ENCODE measurements around the gene FCN2. TPM values are rescaled to one million over a fixed set of nuclear protein-coding genes. Genes with fewer than 3 reads are reported as not detected.

FCN2 gene
- total and polyA plus RNA-seq, 2 of the 4 experiments (the other 2 are of a cell fraction) = not detected

DNA sequence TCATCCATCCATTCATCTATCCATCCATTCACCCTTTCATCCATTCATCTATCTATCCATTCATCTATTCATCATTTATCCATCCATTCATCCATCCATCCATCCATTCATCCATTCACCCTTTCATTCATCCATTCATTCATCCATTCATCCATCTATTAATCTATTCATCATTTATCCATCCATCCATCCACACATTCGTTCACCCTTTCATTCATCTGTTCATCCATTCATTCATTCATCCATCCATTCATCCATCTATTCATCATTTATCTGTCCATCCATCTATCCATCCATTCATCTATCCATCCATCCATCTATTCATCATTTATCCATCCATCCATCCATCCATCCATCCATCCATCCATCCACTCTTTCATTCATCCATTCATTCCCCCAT is 33.9 kb upstream of the FCN2 start:
- Histone ChIP-seq H3K9me3 (ENCODE audit: control insufficient read depth, insufficient read depth, low read length) (peaks cover 11% of the 10 kb centered on the region), H4K20me1 (ENCODE audit: insufficient read depth, low read length) (peaks cover 14% of the 10 kb centered on the region; the same call in 1 of the 2 replicates)

More for the DNA sequence above, 33.9 kb upstream of the FCN2 start:
- no peak overlapping the region for H4K8ac ChIP-seq (ENCODE audit: low read depth in 2 of 2, low read length in 2 of 2)
- DNase-seq = no peak
- no peaks in the 10 kb centered on the region for H3K4me1 ChIP-seq (ENCODE audit: control insufficient read depth, insufficient read depth, low read length)
- no peak overlapping the region for H2BK15ac ChIP-seq (ENCODE audit: low read depth, low read length)
- H3K4me2 ChIP-seq (ENCODE audit: low read depth, low read length) = no peak overlapping the region
- no peak overlapping the region for H3K14ac ChIP-seq (replicated peaks; ENCODE audit: low read depth, low read length)
- no peak overlapping the region for H3K18ac ChIP-seq (ENCODE audit: low read depth, low read length)
- no peak overlapping the region for H3K9ac ChIP-seq (ENCODE audit: low read depth, low read length)
- H4K91ac ChIP-seq (ENCODE audit: insufficient read depth, low read depth, low read length) = no peak overlapping the region
- H3K4me3 ChIP-seq (ENCODE audit: insufficient read depth, low read depth, low read length) = no peak overlapping the region
- CTCF ChIA-PET = no interaction called here
- no TSS peak for BruUV-seq (replicated peaks)
- in situ Hi-C loops (cut with MboI; ENCODE audit: low sequenced_read_pairs) = no loop called here
- peaks cover 39% of the 10 kb centered on the region for H3K36me3 ChIP-seq (ENCODE audit: control insufficient read depth, insufficient read depth, low read length)
- no peak overlapping the region for H2AK9ac ChIP-seq (replicated peaks; ENCODE audit: low read depth, low read length, poor library complexity)
- no peak overlapping the region for H2AK5ac ChIP-seq (ENCODE audit: low read depth, low read length)
- no peak overlapping the region for H3K4ac ChIP-seq (ENCODE audit: low read depth, low read length)
- no peak overlapping the region for H2BK20ac ChIP-seq (ENCODE audit: low read depth, low read length)
- H2BK120ac ChIP-seq (ENCODE audit: low read depth, low read length) = no peak overlapping the region
- H3K27me3 ChIP-seq (ENCODE audit: control insufficient read depth, insufficient read depth, low read length) = no peaks in the 10 kb centered on the region
- H3K56ac ChIP-seq (ENCODE audit: extremely low read depth, insufficient read depth, low read length) = no peak overlapping the region
- H2AFZ ChIP-seq (replicated peaks; ENCODE audit: low read length, poor library complexity) = no peak overlapping the region
- H3K23ac ChIP-seq (ENCODE audit: low read depth, low read length) = no peak overlapping the region
- ATAC-seq (ENCODE audit: low read depth) = no peak
- no peak overlapping the region for H2BK5ac ChIP-seq (ENCODE audit: low read depth, low read length, poor library complexity, severe bottlenecking)
- 0 out of 4 replicates have a peak, but pooled peaks cover 2 to 4% of the 10 kb centered on the region in 2 experiments for H3K79me1 ChIP-seq (ENCODE audit: low read depth in 1 of 2, low read length in 2 of 2)
- TF ChIP-seq MAZ (IDR thresholded peaks at IDR 0.05; ENCODE audit: borderline replicate concordance, low read depth, low read length) = no peak
- no peak for TF ChIP-seq POLR2A (IDR thresholded peaks at IDR 0.05; ENCODE audit: low read depth, low read length)
- TF ChIP-seq BHLHE40 (IDR thresholded peaks at IDR 0.05; ENCODE audit: low read depth, low read length) = no peak
- no peak for TF ChIP-seq CHD1 (IDR thresholded peaks at IDR 0.05; ENCODE audit: low read depth, low read length)
- TF ChIP-seq, protein P1, sequence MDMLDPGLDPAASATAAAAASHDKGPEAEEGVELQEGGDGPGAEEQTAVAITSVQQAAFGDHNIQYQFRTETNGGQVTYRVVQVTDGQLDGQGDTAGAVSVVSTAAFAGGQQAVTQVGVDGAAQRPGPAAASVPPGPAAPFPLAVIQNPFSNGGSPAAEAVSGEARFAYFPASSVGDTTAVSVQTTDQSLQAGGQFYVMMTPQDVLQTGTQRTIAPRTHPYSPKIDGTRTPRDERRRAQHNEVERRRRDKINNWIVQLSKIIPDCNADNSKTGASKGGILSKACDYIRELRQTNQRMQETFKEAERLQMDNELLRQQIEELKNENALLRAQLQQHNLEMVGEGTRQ (IDR thresholded peaks at IDR 0.05; ENCODE audit: low read depth, low read length) = no peak
- no peak for TF ChIP-seq CEBPB (IDR thresholded peaks at IDR 0.05; ENCODE audit: low read depth, low read length)
- POLR2A ChIA-PET (ENCODE audit: unreplicated experiment) = no interaction called here
- dilution Hi-C loops (cut with HindIII; ENCODE audit: low sequenced_read_pairs, unreplicated experiment) = no loop called here
- WGBS, 2 experiments (ENCODE audit: extremely low coverage in 2 of 2, insufficient read length in 1 of 2) = 93 to 100% methylated on average over 1 of the region's 1 CpG
- intact Hi-C loops (cut with micrococcal nuclease) = no loop called here
- H4K5ac ChIP-seq (ENCODE audit: low read depth, low read length) = no peak overlapping the region
- no peak overlapping the region for H3K27ac ChIP-seq (ENCODE audit: insufficient read depth, low read length)
- H3K9me1 ChIP-seq (ENCODE audit: insufficient read depth, low read length) = peaks cover 8% of the 10 kb centered on the region; the same call in 1 of the 2 replicates

All from IMR-90 (cell line).